NCI-H1417 treated with DMSO at 0.1 percent for 48 hours (cell line): ENCODE results near the gene PRDM16.

ENCODE experiments used
- DNase-seq: peaks from one replicate; lab custom pipeline; 2025; lab: John Stamatoyannopoulos, UW

The PRDM16 gene

GRCh38 chr1:3068564-3069431 lies at the start of gene PRDM16:
Gene PRDM16, plus strand, starts transcription at chr1:3069203. Its CDS starts 57 bp downstream, at chr1:3069260.
- DNase-seq = no peak

- DNase-seq = no peak
These were observed 49.4 kb upstream of the PRDM16 start for GRCh38 chr1:3019516-3020051.

GRCh38 chr1:3020263-3020909 lies 48.6 kb upstream of the PRDM16 start:
- DNase-seq = no peak

DNA sequence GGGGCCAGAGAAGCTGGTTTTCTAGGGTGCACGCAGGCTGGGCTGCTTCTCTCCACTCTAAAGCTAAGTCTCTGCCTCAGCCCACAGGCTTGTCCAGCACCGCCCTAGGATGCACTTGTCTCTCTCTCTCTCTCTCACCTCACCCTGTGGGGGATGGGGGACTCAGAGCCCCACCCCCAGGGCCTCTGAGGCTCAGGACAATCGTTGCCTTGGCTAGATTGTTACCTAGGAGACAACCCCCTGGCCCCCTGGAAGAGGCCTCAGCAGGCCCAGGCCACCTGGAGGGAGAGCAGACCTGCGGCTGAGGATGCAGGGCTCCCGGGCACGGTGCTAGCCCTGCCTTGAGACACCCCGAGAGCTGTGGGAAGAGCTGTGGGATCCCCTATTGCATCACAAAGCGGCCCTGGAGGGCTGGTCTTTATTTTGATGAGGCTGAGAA lies 47.8 kb upstream of the PRDM16 start, which contains the start of gene ACTRT2:
Gene ACTRT2 (plus strand): TSS at position 235 of the 439 bp plus-strand sequence. CDS start 220 bp downstream, outside the sequence.
- DNase-seq = no peak

- DNase-seq = no peak
These were observed 47.1 kb upstream of the PRDM16 start for GRCh38 chr1:3021801-3022401.

DNA sequence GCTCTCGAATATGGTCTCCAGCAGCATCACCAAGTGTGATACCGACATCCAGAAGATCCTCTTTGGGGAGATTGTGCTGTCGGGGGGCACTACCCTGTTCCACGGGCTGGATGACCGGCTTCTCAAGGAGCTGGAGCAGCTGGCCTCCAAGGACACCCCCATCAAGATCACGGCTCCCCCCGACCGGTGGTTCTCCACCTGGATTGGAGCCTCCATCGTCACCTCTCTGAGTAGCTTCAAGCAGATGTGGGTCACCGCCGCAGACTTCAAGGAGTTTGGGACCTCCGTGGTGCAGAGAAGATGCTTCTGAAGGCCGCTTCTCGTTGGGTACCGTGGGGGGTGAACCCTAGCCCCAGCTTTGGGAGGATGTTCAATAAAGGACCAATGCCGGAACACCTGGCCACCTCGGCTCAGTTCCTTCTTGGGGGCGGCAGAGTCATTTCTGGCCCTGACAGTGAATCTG lies 46.5 kb upstream of the PRDM16 start:
- DNase-seq = no peak

- no peak for DNase-seq
These were observed 46.0 kb upstream of the PRDM16 start for GRCh38 chr1:3022976-3023375.

DNA sequence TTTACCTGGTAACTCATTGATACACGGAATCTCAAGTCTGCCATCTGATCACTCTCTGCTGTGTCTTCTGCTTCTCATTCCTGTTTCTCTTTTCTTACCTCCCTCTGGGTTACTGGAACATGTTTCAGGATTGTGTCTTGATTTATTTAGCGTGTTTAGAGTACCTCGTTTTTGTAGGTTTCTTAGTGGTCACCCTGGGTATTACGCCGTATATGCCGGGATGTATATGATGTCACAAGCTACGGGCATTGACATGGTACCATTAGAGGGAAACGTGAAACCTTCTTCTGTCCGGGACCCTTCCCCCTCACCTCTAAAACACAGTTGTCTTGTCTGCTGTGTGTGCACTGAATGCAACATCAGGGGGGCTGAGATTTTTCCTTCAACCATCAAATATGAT lies 45.0 kb upstream of the PRDM16 start:
- no peak for DNase-seq

DNA sequence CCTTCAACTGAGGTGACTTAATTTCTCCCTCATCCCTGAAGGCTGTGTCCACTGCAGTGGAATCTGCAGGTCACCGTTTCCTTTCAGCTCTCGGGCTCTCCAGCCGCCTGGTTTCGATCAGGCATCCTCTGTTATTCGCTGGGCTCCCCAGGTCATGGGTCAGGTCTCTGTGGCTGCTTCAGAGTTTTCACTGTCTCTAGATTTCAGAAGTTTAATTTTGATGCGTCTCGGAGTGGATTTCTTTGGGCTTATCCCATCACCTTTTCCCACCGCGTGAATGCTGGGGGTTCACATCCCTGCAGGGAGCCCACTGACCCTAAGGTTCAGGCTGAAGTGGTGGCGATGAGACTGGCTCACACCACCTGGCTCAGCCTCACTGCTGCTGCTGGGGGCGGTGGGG lies 44.4 kb upstream of the PRDM16 start:
- DNase-seq = no peak

GRCh38 chr1:3026124-3026523 lies 42.9 kb upstream of the PRDM16 start:
- DNase-seq = no peak

DNA sequence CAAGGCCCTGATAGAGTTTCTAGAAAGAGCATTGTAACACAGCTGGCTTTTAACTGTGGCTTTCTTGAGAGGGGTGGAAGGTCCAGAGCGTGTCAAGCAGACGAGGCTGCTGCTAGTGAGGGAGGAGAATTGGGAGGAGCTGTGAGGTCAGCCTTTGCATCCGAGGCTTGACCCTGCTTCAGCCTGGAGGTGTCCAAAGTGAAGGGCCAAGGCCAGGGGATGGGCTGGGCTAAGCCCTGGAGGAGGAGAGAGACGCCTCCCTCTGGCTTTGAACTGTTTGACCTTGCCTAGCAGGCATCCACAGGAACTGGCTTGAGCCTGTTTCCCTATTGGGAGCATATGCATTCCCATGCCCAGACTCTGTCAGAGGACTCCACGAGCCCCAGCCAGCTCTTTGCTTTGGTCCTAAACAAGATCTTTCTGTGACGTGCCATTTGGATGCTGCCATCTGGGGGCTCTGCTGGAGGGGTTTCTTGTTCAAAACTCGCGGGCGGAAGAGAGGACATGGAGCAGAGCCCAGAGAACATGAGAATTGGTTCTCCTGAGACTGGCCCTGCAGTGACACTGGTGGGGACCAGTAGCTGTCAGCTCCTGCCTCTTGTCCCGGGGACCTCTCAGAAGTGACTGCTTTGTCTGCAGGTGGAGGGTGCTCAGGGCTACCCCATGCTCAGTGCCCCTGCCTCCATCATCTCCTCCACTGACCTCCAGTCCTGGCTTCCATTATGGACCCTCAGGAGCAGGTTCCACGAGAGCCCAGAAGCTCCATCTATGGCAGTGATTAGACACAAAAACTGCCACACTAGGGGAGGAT lies 42.2 kb upstream of the PRDM16 start:
- DNase-seq = no peak

DNA sequence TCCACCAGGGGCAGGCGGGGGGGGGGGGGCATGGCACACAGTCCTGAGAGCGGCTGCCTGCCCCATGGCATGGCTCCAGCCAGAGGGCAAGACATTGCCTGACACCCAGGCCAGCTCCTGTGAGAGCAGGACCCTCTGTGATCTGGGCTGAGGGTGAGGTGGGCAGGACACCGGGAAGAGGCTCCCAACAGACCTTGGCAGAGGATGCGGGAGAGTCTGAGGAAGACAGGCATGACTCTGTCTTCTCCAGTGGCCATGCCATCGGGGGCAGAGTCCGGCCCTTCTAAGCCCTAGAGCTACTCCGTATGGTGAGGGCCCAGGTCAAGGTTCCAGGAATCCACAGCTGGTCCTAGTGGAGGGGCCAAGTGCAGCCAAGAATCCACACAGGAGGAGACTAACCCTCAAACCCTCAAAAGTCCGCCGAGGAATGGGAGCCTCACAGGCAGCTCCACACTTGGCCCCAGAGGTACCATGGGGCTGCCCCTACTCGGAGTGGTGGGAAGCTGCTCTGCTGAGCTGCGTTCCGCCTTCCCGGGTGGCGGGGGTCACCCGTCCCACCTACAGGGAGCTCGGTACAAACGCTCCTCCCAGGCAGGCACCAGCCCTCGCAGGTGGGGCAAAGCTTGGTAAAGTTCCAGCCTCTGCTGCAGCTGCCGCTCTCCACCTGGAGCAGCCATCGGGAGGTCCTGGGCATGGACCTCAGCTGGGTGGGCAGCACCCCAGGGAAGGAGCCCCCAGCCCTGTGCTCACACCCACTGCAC lies 41.2 kb upstream of the PRDM16 start:
- no peak for DNase-seq

DNA sequence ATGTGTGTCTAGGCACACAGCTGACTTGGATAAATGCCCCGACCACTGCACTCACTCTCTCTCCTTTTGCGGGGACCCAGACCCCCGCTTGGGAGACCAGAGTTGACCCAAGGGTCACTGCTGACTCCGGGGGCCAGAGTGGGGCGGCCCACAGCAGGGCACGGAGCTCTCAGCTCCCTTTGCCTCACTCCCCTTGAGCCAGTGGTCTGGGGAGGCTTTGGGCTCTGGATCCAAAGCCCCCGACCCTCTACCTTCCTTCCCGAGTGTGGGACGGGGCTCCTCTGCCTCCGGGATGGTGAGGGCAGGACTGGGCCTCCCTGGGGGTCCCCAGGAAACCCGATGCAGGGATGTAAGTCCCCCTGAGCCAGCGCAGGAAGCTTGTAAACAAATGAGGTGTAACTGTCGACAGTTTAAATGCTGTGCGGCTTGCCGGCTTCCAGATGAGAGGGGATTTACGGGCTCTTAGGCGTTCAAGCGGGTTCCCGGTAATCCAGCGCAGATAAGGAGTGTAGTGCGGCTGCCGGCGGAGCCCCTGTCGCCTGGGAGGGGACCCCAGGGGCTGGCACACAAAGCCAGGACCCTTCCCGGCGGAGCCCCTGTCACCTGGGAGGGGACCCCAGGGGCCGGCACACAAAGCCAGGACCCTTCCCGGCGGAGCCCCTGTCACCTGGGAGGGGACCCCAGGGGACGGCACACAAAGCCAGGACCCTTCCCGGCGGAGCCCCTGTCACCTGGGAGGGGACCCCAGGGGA lies 40.3 kb upstream of the PRDM16 start:
- no peak for DNase-seq

GRCh38 chr1:3029481-3029961 lies 39.5 kb upstream of the PRDM16 start:
- no peak for DNase-seq

DNA sequence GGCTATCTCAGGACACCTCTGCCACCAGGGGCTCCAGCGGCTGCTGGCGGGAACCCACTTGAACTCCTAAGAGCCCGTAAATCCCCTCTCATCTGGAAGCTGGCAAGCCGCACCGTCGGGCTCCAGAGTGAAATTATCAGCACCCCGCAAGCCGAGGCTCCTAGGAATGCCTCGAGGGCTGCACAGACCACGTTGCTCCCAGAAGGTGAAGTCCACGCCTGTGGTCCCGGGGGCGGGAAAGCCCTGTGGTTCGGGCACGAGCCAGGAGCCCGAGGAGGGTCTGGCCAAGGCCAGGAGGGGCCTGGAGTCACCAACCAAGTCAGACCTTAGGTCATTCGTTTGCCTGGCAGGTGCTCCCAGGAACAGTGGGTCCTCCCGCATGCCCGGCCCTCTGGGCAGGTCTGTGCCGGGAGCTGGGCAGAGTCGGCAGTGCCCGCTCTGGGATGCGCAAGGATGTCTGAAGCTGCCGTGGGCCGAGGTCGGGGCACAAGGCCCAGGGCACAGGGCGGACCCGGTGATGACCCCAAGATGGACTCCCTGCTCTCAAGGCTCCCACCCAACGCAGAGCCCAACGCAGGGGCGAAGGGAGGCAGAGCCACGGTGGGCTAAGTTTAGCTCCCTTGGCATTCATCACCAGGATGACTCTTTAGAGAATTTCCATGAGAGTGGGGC lies 38.9 kb upstream of the PRDM16 start:
- no peak for DNase-seq

- DNase-seq = no peak
These were observed 38.2 kb upstream of the PRDM16 start for GRCh38 chr1:3030663-3031381.

DNA sequence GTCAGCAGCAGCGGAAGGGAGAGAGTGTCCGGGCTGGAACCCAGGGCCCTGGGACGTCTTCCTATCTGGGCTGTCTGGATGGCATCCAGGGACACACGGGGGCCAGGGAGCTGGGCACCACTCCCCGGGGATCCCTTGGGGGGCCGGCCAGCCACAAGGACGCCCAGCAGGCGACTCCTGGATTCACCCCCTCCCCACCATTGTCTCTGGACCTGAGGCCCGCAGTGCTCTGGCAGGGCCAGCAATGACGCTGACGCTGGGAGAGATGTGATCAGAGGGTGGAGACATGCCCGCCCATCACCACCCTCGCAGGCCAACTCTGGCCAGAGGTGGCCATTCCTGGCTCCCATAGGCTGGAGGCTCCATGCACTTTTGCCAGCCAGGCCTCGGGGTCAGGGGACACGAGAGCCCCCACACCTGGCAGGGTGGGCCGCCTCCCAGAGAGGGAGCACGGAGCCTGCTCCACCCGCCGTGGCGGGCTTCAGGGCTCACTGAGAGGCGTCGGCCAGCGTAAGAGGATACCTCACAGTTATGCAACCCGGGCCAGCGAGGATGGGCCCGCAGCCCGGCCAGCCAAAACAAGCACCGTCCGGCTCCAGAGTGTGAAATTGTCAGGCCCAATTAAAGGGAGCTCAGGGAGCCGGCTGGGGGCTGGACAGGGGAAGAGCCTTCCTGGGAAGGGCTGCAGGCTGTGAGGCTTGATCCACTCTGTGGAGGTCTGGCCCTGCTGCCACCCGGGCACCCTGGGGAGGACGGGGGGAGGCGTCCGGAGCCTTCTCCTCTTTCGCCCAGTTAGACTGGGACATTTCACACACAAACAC lies 37.4 kb upstream of the PRDM16 start:
- no peak for DNase-seq
